Mucosa of gallbladder (tissue), 1 donor: ENCODE measurements around the gene HOXB8. TPM values are rescaled to one million over a fixed set of nuclear protein-coding genes. Genes with fewer than 3 reads are reported as not detected.

Experiments
- DNase-seq: peaks from one replicate; pipeline ENCODE4 v3.0.0-alpha.2; 2020; ENCODE audit warnings: low spot score
- total RNA-seq: library from RNA; stranded (reverse); gene quantifications from one replicate; pipeline ENCODE4 v1.2.1, GENCODE V29; 2021
- donor health status: DM: no; HTN: no; CAD: no.

Gene HOXB8
- total RNA-seq, 1 donor from 2014 or later = not detected

DNA sequence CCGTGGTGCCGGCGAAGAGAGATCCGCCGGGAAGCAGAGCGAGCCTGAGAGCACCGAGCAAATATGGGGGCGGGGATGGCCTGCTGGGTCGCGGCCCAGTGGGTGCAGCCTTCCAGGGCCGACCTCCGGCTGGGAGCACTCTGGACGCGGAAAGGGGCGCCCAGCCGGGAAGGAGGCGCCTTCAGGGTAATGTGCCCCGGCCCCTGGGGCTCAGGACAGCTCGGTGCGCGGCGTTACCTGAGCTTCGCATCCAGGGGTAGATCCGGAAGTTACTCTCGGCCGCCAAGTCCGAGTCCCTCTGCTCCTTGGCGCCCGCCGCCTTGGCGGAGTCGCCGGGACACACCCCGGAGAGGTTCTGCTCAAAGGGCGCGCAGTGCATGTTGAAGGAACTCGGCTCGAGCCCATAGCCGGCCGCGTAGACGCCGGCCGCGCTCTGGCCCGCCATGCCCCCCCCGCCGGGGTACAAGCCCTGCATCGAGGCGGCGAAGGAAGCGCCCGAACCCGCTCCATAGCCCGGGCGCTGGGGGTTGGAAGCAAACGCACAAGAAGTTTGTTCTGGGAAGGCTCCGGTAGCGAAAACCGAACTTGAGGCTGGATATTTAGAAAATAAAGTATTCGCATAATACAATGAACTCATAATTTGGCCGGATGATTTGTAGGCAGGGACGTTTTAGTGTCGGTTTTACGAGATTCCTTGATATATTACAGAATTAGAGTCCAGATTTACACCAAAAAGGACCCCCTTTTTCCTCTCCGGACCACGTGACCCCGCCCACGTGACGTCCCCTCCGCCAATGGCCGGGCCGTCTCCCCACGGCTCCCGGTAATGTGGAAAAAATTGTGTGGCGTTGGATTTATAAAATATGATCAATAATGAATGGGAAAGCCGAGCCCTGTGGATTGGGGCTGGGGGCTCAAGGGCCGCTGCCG, 4.5 kb downstream of the HOXB8 start, which contains the start of gene HOXB7:
HOXB7 (minus strand) TSS at position 736 of the 930 bp plus-strand sequence; CDS start at position 637, 99 bp downstream.
- peak; percentile 37 for DNase-seq

DNA sequence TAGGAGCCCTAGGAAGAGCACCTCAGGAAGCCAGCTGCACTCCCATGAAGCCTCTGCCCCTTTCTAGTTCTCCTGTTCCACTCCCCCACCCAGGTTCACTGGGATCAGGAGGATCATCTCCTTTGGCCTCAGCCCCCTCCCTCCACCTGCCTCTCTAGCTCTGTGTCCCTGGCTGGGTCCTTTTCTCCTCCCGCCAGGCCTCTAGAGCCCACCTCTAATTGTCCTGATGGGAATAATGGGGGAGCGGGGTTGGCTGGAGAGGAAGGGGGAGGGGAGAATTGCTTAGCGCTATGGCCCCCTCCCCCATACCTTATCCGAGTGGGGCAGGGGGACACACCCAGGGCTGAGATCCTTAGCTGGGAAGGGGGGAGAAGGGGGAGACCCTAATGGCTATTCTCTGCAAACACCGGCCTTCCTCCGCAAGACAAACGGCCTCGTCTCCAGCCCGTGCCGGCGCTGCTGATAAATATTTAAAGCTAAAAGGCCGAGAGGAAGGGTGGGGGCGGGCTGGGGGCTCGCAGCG, 5.3 kb downstream of the HOXB8 start:
- no peak for DNase-seq

DNA sequence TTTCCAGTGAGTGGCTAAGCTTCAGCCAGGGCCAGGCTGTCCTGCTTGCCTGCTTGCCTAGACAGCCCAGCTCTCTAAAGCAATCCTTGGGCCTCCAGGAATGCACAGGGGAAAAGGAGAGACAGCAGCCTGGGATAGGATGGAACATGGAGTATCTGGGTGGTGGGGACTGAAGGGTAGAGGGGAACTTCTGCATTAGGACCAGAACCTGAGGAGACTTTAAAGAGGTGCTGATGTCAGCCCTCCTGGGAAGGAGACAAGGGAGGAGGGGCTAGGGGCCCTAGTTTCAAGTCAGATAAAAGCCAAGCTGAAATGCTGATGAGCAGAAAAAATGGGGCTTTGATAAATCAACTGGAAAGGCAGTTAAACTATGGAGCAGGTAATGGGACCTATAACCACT, 6.1 kb downstream of the HOXB8 start:
- DNase-seq = no peak

DNA sequence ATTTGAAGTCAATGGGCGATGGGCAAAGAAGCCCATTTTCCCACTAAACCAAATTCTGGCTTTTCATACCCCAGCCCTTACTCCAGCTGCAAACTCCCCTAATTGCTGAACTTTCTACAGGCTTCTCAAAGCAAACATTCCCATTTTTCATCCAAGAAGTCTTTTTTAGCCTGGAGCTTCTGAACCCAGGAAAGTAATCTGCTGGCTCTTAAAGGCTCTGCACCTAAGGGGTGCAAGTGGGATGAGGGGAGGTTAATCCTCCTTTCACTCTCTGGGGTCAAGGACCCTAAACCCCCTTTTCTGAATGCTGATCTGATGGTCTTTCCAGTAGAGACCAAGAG, 6.6 kb downstream of the HOXB8 start:
- DNase-seq = no peak

DNA sequence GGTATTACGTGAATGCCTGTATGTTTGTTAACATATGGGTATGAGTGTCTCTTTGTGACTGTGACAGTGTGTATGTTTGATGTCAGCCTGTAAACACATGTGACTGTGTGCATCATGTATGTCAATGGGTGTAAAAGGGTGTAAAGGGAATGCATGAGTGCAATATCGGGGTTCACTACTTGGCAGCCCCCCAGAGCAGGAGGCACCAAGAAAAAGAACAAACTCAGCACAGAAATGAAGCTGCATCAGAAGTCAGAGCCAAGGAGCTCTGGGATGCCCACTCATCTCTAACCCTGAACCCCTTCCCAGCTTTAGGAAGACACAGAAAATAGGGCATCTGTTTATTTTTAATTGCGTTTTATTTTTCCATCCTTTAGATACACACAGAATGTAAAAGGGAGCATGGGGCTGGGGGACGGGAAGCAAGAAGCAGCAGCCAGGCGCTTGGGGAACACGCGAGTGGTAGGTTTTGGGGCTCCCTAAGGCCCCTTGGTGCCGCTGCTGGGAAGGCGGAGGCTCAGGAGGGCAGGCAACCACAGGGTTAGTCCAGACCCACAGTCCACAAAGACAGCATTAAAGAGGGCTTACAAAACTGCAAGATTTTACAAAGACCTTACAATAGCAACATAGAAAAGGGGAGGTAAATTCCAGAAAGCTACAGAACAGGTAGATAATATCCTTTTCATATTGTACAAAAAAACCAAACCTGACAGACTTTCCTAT, 8.0 kb downstream of the HOXB8 start:
- DNase-seq = no peak

DNA sequence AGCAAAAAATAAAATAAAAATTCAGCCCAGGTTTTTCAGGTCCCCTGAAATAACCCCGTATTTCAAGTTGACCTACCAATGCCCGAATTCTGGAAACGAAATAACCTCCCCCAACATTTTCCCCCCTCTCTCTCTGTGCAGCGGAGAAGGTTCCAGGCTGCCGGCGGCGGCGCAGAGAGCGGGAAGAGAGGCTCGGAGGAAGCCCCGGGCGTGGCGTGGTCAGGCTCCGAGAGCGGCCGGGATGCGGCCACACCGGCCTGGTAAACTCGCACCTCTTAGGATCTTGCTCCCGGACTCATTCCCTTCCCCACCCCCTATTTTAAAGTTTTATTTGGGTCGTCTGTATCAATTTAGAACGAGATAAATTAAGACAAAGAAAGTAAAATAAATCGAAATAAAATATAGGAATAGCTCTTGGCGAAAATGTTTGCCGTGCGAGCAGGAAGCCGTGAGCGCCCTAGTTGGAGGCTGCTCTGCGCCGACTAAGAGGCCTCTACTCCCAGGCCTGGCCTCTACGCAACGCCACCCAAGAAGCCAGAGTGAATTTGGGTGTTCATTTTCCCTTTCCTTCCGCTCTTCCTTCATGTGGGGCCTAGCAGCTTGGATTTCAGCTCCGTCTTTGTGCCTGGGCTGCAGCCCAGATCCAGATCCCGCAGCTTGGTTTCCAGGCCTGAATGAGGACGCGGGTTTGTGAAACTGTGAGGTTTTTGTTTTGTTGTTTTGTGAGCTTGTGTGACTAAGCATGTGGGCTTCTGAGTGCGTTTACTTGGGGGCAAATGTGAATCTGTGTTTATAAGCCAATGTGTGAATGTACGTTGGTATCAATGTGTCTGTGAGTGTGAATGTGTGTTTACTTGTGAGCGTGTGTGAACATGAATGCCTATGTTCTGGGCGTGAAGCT, 8.9 kb downstream of the HOXB8 start:
- no peak for DNase-seq

DNA sequence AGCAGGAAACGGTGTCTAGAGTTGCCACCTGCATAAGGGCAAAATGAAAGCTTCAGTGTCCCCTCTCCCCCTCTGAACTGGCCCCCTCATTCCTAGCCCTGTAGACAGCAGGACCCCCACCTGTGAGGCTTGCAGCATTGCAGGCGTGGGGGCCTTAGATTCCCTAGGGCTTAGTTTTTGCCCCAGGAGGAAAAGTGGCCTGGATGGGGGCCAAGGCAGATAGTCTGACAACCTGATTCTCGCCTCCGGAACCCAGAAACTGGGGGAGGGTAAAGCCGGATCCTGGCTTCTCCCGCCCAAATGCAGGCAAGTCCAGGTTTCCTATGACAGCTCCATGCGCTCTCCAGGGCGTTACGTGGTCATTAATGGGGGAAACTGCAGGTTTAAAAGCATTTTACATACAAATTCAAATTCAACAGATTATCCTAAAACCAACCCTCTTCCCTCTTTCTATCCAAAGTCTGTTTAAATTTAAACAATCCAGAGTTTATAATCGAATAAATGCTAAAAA, 9.6 kb downstream of the HOXB8 start:
- DNase-seq = no peak

DNA sequence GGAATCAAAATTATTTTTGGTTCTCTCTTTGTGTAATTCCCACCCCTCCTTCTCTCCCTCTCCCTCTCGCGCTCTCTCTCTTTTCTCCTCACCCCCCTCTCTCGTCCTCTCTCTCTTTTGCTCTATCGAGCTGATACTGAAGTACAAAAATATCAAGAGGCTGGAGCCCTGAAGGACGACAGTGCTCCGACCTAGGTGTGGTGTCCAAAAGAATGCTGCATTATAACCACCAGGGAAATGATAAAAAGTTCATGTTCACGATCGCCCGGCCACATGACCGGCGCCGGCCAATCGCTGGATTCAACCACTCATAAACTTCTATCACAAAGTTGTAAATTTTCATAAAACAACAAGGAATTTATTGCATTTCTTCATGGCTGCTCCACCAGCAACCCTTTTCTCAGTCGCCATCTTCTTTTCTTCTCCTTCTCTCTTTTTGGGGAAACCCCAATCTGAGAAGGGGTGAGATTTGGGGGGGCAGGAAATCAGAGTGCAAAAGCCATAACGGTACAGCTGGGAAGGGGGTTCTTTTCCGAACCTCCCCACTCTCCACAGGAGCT, 10.2 kb downstream of the HOXB8 start, which contains the start of gene HOXB6:
HOXB6 (minus strand) TSS at position 217 of the 560 bp plus-strand sequence. CDS start 6,836 bp downstream, outside the sequence.
- DNase-seq = no peak

DNA sequence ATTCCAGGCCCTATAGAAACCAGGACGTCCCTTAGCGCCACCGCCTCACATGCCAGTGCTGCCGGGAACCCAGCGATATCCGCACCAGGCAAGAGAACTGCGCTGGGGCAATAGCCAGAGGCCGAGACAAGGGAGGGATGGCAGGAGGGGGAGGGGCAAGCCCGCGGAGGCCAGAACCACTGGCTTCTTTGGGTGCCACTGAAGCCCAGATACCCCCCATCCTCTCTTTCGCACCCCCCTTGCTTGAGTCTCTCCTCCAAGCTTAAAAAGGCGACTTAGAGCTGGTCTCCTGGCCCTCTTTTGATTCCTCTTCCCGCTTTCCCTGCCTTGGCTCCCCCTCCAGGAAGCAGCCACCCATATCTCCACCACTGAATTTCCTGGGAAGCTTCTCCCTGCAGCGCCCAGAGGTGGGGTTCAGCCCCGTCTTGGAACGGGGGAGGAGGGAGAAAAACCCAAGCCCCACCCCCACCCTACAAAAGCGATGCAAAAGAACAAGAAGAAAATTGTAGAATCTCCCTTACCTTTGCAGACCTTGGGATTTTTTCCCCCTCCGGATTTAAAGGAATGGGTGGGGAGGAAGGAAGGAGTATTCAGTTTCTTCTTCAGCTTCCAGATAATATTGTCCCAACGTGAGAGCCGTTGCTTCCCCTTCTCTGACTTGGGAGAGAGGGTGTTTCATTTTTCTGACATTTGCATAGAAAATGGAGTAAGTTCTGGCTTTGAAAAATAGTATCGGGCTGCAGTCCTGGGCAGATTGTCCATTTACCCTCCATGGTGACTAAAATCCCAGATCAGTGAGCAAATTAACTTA, 10.9 kb downstream of the HOXB8 start:
- DNase-seq = no peak

DNA sequence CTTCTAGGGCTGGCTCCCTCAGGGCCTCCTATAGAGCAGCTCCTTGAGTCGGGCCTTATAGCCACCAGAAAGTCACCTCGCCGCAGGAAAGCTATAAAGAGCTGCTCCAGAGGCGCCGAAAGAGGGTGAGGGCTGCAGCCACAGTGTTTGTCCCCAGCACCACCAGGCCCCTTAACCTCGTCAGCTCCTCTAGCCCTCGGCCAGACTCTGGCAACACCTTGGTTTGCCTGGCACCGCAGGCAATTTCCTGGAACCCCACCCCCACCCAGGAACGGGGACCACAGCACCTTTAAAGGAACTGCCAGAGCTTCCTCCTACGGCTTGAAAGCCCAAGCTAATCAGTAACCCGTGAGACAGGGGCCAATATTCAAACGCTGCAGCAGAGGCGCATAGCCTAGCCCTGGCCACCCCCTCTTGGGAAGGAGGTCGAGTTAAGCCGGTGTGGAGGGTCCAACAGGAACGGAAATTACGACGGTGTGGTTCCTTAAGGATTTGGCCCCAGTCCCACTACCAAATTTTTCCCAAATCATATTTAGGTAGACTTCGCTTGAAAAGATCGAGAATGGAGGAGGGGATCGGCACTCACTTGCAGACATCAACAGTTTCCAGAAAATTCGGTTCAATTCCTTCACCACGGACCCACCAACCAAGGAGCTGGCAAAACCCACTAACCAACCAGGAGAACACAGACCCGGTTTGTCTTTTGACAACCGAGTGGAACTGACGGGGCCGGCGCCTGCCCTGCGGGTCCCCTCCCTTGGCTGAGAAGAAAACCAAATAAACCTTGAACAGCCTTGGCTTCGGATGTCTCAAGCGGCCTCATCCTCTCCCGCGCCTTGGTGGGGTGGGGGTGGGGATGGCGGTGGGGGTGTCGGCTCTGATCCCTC, 13.3 kb downstream of the HOXB8 start:
- DNase-seq = no peak

DNA sequence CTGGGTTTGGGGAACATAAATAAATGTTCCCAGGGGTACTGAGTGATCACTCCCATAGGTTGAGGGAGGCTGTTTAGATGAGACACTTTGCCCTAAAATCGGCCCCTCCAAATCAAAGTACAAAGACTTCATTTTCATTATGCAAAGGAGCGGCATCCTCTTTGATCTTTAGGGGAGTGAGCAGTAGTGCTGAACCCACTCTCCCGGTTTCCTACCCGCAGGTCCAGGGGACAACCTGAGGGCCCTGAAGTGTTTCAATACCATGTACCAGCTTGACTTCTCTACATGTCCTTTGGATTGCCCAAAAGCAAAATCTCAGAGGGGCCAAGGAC, 13.9 kb downstream of the HOXB8 start:
- no peak for DNase-seq

DNA sequence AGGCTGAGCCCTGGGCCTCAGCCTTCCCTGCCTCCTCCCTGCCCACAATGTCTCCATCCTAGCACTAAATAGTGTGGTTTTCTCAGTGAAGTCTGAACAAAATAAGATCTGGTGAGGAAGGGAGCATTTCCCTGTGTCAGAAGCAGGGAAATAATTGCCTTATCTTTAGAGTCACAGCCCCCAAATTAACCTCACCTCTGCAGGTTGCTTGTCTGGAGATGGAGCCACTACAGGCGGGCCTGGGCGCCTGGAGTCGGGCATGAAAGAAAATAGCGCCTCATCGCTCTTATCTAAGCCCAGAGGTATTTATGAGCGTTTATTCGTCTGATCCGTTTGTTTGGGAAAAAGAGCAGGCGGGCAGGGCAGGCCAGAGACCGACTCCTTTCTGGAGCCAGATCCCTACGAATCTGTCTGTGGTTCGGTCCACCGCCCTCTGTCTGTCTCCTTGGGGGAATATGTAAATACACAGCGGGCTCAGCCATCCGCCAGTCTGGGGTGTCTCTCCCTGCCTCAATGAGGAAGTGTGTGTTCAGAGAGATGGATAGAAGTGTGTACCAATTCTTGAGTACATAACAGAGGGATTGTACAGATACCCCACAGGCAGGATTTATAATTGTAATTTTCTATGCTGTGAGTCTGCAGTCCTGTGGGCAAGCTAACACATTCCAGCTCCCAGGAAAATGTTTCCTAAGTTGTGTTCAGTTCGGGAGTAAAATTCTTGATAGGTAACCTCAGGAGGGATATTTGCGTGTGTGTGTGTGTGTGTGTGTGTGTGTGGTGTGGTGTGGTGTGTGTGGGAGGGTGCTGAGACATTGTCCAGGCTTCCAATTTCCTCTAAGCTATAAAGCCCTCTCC, 14.6 kb downstream of the HOXB8 start:
- no peak for DNase-seq

DNA sequence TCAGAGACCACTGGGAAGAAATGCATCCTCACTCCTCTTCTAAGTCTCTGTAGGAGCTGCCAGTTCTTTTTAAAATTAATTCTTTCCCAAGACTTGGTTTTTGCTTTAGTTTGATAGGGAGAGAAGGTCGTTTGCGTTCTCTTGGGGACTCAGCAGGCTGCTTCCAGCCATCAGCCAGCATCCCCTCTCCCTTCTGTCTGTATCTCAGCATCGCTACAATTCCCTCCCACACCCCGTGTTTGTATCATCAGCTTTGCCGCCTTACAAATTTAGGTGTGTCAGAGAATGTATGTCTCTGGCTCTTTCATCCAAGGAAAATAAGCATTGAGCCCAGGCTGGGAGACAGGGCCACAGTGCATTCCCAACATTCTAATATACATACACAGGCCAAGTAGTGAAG, 15.7 kb downstream of the HOXB8 start:
- no peak for DNase-seq

DNA sequence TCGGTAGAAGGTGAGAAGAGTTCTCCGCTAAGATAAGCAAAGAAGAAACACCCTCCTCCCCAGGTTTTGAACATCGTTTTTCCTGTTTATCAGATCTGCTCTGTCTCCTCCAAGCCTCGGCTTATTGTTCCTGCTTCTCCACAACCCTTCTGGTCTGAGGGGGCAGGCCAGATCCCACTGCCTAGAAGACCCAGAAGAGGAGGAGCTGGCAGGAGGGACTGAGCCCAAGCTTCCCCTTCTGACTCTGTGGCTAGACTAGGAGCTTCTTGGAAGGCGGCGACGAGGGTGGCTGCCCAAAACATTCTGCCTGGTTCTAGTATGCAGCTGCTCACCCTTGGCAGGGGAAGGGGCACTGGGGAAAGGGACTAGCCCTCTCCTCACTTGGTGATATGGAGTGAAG, 16.4 kb downstream of the HOXB8 start:
- DNase-seq = no peak

DNA sequence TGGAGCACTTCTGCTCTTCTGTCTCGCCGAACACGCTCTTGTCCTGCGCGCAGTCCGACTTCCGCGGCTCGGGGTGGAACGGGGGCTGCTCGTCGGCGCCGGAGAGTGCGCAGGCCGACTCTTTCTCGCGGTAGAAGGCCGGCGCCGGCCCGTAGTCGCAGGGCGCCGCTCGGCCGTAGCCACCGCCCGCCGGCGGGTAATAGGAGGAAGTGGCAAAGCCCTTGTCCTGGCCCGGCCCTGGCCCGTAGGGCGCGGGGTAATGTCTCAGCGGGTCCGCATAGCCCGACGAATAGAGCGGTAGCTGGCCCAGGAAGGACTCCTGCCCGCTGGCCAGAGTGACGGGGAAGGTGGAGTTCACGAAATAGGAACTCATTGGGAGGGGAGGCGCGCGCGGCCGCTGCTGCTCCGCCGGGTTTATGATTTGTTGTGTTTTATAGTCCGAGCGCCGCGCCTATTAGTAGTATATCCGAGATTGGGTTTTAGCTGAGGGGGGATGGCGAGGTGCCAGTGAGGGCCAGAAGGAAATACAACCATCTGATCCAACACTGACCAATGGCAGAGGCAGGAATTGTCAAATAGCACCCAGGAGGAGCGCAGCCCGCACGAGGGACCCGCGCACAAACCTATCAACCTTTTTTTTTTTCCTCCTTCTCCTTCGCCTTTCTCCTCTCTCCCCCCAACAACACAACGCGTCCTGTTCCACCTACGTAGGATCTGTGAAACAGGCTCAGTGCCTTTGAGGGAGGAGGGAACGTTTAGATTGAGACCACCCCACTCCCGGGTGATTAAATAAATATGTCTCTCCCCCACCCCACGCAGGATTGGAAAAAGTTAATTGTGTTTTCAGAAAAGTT, 17.1 kb downstream of the HOXB8 start:
- DNase-seq = no peak

DNA sequence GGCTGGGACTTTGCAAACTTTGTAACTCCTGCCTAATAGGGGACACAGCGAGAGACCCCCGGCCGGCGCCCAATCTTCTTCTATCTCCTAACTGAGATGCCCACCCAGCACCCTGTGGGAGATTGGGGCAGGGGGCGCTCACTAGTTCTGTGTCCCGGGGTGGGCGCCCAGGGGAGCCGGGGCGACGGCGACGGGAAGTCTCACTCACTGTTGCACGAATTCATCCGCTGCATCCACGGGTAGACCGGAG, 17.6 kb downstream of the HOXB8 start:
- DNase-seq = no peak

DNA sequence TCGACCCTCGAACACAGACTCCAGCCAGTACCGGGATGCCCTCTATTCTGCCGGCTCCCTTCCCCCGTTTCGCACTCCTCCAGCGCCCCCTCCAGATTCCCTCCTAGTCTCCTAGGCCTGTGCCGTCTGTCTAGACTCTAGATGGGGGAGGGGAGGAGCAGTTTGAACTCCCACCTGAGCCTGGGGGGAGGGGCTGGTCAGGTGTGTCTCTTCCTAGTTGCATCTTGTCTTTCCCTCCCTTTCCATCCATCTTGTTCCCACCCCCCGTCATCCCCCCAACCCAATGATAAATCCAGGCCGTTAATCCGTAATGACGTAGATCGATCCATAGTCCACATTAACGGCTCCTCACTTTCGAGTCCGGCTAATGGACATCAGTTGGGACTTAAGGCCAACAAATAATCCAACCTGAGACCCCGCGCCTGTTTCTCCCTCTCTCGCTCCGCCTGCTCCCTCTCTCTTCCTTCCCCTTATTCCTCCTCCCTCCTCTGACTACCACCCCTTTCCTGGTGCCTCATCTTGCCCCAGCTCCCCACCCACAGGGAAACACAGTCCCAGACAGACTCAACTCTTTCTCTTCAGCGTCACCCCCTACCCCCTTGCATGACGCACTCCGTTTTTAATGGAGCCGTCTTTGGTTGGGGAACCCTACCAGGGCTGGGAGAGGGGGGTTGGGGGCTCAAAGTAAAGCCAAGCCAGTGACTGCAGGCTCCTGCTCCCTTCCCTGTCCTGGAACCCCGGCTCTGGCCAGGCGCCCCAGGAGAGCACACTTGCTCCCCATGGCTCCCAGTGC, 18.2 kb downstream of the HOXB8 start:
- DNase-seq = no peak
